Panc1 (cell line): ENCODE measurements around the gene ITFG1. TPM values are rescaled to one million over a fixed set of nuclear protein-coding genes. Genes with fewer than 3 reads are reported as not detected.

Source experiments
- ATAC-seq: fragments of 200-7000 bp; cut with Tn5 transposase; 2 replicates; pipeline ENCODE4 v1.9.1; 2020; ENCODE audit warnings: mild to moderate bottlenecking, moderate library complexity
- BruUV-seq: library from RNA; stranded (reverse); fragments of 400-500 nt; replicated peaks from 2 replicates; lab custom pipeline; 2021; lab: Mats Ljungman, UMichigan
- CTCF ChIA-PET: fragments of 300-600 bp; sonication (Branson Sonifier 250); formaldehyde crosslinking; loops from one replicate; lab custom pipeline; 2022; ENCODE audit warnings: antibody characterized with exemption; lab: Charles Lee
- POLR2A ChIA-PET: fragments of 300-600 bp; sonication (Branson Sonifier 250); formaldehyde crosslinking; loops from one replicate; lab custom pipeline; 2022; ENCODE audit warnings: antibody characterized with exemption; lab: Charles Lee
- DNase-seq: peaks from one replicate; pipeline ENCODE4 v3.0.0-alpha.2; 2010; ENCODE audit warnings: low read depth, low spot score
- H3K27ac ChIP-seq: 2 replicates; pipeline ENCODE4 v1.5.1; 2011; ENCODE audit warnings: mild to moderate bottlenecking, low read length, inconsistent platforms
- H3K27me3 ChIP-seq: fragments of 200-500 bp; sonication (Bioruptor generic); 2 replicates; pipeline ENCODE4 v1.6.0; 2014; ENCODE audit warnings: low read length, inconsistent platforms; ENCODE audit not compliant: control insufficient read depth, insufficient read depth
- H3K36me3 ChIP-seq: fragments of 200-500 bp; sonication (Bioruptor generic); 2 replicates; pipeline ENCODE4 v1.5.1; 2014; ENCODE audit warnings: inconsistent platforms, mild to moderate bottlenecking, low read length, moderate library complexity; ENCODE audit not compliant: control insufficient read depth, insufficient read depth
- H3K4me1 ChIP-seq: 2 replicates; pipeline ENCODE4 v1.5.1; 2011; ENCODE audit warnings: inconsistent platforms, mild to moderate bottlenecking, low read length, moderate library complexity; ENCODE audit not compliant: control insufficient read depth, insufficient read depth
- H3K4me3 ChIP-seq, 2 experiments: 2 replicates each; pipeline ENCODE4 v1.5.1; 2011 to 2012; ENCODE audit warnings: low read depth in 2 of 2, low read length in 2 of 2, mild to moderate bottlenecking in 2 of 2, inconsistent platforms in 1 of 2, moderate library complexity in 1 of 2
- H3K9me3 ChIP-seq: fragments of 200-500 bp; sonication (Bioruptor generic); 2 replicates; pipeline ENCODE4 v1.5.1; 2014; ENCODE audit warnings: low read depth, mild to moderate bottlenecking, inconsistent platforms, low read length, moderate library complexity; ENCODE audit not compliant: control insufficient read depth, insufficient read depth
- CTCF ChIP-seq: fragments of 450-650 bp; IDR thresholded peaks from 2 replicates; pipeline ENCODE4 v1.5.1; 2017; ENCODE audit warnings: mild to moderate bottlenecking
- POLR2AphosphoS5 ChIP-seq: IDR thresholded peaks from 2 replicates; pipeline ENCODE4 v1.6.1; 2012; ENCODE audit warnings: mild to moderate bottlenecking, low read depth, low read length, moderate library complexity
- SIN3A ChIP-seq: IDR thresholded peaks from 2 replicates; pipeline ENCODE4 v1.6.1; 2012; ENCODE audit warnings: low read depth, mild to moderate bottlenecking, low read length, moderate library complexity, borderline replicate concordance; ENCODE audit not compliant: insufficient read depth
- TCF7L2 ChIP-seq: IDR thresholded peaks from 2 replicates; pipeline ENCODE4 v1.6.1; 2011; ENCODE audit warnings: mild to moderate bottlenecking, low read depth, low read length, inconsistent platforms
- in situ Hi-C: cut with HindIII; loops from 2 replicates; pipeline ENCODE4 v1.10.0; 2016; ENCODE audit warnings: low sequenced_read_pairs, low pct_unique_long_range_greater_than_20kb
- intact Hi-C: fragments of 100-400 bp; cut with micrococcal nuclease; formaldehyde crosslinking; loops from one replicate; pipeline ENCODE4 v1.10.0; 2022; ENCODE audit not compliant: unreplicated experiment
- total RNA-seq: library from RNA; stranded (reverse); gene quantifications from one replicate; pipeline ENCODE4 v1.2.1, GENCODE V29; 2021; ENCODE audit not compliant: unreplicated experiment
- TF ChIP-seq, protein P1 (sequence below), 2 experiments: IDR thresholded peaks; 2 replicates each; pipeline ENCODE4 v1.6.1; 2011 to 2012; ENCODE audit warnings: low read depth in 2 of 2, control low read depth in 1 of 2, low read length in 1 of 2, mild to moderate bottlenecking in 1 of 2, moderate library complexity in 1 of 2; ENCODE audit not compliant: insufficient read depth in 1 of 2

The ITFG1 gene
- total RNA-seq, 1 experiment from 2014 or later = 26.5 TPM

GRCh38 chr16:47161464-47161863 lies 299.4 kb downstream of the ITFG1 start:
- no TSS peak for BruUV-seq
- DNase-seq (no peak), ATAC-seq (no peak)
- Histone ChIP-seq H3K27ac (no peak overlapping the region), H3K9me3 (no peaks in the 10 kb centered on the region), H3K27me3 (no peaks in the 10 kb centered on the region), H3K36me3 (no peaks in the 10 kb centered on the region), H3K4me3 (no peak overlapping the region), H3K4me1 (no peaks in the 10 kb centered on the region)
- in situ Hi-C loops = no loop called here
- ChIA-PET POLR2A (no interaction called here), CTCF (no interaction called here)
- TF ChIP-seq CTCF (no peak), POLR2AphosphoS5 (no peak), TCF7L2 (no peak)
- intact Hi-C loops = no loop called here

GRCh38 chr16:47160422-47160821 lies 300.4 kb downstream of the ITFG1 start:
- in situ Hi-C loops = no loop called here
- DNase-seq (no peak), ATAC-seq (no peak)
- TF ChIP-seq TCF7L2 (no peak), SIN3A (no peak), POLR2AphosphoS5 (no peak), CTCF (no peak)
- TF ChIP-seq, protein P1, sequence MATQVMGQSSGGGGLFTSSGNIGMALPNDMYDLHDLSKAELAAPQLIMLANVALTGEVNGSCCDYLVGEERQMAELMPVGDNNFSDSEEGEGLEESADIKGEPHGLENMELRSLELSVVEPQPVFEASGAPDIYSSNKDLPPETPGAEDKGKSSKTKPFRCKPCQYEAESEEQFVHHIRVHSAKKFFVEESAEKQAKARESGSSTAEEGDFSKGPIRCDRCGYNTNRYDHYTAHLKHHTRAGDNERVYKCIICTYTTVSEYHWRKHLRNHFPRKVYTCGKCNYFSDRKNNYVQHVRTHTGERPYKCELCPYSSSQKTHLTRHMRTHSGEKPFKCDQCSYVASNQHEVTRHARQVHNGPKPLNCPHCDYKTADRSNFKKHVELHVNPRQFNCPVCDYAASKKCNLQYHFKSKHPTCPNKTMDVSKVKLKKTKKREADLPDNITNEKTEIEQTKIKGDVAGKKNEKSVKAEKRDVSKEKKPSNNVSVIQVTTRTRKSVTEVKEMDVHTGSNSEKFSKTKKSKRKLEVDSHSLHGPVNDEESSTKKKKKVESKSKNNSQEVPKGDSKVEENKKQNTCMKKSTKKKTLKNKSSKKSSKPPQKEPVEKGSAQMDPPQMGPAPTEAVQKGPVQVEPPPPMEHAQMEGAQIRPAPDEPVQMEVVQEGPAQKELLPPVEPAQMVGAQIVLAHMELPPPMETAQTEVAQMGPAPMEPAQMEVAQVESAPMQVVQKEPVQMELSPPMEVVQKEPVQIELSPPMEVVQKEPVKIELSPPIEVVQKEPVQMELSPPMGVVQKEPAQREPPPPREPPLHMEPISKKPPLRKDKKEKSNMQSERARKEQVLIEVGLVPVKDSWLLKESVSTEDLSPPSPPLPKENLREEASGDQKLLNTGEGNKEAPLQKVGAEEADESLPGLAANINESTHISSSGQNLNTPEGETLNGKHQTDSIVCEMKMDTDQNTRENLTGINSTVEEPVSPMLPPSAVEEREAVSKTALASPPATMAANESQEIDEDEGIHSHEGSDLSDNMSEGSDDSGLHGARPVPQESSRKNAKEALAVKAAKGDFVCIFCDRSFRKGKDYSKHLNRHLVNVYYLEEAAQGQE (IDR thresholded peaks at IDR 0.05; ENCODE audit: insufficient read depth in 1 of 2, low read depth in 2 of 2, low read length in 1 of 2) = no peak
- Histone ChIP-seq H3K36me3 (no peaks in the 10 kb centered on the region), H3K4me1 (no peaks in the 10 kb centered on the region), H3K27ac (no peak overlapping the region), H3K4me3 (no peak overlapping the region), H3K27me3 (no peaks in the 10 kb centered on the region), H3K9me3 (no peaks in the 10 kb centered on the region)
- POLR2A ChIA-PET = no interaction called here
- BruUV-seq = no TSS peak
- intact Hi-C loops = no loop called here
- CTCF ChIA-PET = no interaction called here
